Kidney epithelial cell (primary cell): Measurements from ENCODE around the gene COL27A1. TPM values are rescaled to one million over a fixed set of nuclear protein-coding genes. Genes with fewer than 3 reads are reported as not detected.
"Not testable (repeated sequence)": the region's sequence is repeated elsewhere in the genome, so short reads cannot be mapped to it uniquely, and the experiment has no call there.

Source experiments
- DNase-seq: peaks from one replicate; pipeline ENCODE4 v3.0.0-alpha.2; 2010; ENCODE audit warnings: low read depth
- H3K27me3 ChIP-seq: 2 replicates; pipeline ENCODE4 v1.6.0; 2011; ENCODE audit warnings: low read length; ENCODE audit not compliant: control insufficient read depth, insufficient read depth
- H3K36me3 ChIP-seq: 2 replicates; pipeline ENCODE4 v1.5.1; 2011; ENCODE audit warnings: low read length; ENCODE audit not compliant: control insufficient read depth, insufficient read depth
- H3K4me3 ChIP-seq: 2 replicates; pipeline ENCODE4 v1.5.1; 2011; ENCODE audit warnings: low read depth, mild to moderate bottlenecking, control low read depth, low read length
- total RNA-seq: library from RNA; depleted of rRNA; stranded (reverse); fragments of >200 nt; gene quantifications from 2 replicates; pipeline ENCODE4 v1.2.3, GENCODE V29; 2015
- TF ChIP-seq, protein P1 (sequence below): IDR thresholded peaks from 2 replicates; pipeline ENCODE4 v1.5.1; 2011; ENCODE audit warnings: mild to moderate bottlenecking, moderate library complexity, low read length, control low read depth, inconsistent platforms; ENCODE audit not compliant: insufficient read depth, poor library complexity, severe bottlenecking

The COL27A1 gene
- total RNA-seq, 1 donor from 2014 or later: 8.4 TPM

DNA sequence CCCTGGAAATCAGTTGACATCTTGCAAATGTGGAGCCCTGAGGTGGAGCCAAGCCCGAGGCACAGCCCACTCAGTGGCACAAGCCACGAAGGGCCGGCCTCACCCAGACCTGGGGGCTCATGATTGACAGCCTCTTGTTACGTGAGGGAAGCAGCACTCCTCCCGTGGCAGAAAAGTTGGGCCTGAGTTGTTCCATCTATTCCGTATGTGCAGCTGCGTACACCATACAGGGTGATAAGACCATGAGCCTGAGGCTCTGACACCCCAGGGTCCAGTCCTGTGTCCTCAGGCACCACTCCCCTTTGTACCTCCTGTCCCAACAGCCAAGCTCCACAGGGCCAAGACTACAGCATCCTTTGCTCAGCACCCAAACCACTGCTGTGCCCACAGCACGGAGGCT, 172.4 kb downstream of the COL27A1 start:
- no peaks in the 10 kb centered on the region for H3K36me3 ChIP-seq
- TF ChIP-seq, protein P1, sequence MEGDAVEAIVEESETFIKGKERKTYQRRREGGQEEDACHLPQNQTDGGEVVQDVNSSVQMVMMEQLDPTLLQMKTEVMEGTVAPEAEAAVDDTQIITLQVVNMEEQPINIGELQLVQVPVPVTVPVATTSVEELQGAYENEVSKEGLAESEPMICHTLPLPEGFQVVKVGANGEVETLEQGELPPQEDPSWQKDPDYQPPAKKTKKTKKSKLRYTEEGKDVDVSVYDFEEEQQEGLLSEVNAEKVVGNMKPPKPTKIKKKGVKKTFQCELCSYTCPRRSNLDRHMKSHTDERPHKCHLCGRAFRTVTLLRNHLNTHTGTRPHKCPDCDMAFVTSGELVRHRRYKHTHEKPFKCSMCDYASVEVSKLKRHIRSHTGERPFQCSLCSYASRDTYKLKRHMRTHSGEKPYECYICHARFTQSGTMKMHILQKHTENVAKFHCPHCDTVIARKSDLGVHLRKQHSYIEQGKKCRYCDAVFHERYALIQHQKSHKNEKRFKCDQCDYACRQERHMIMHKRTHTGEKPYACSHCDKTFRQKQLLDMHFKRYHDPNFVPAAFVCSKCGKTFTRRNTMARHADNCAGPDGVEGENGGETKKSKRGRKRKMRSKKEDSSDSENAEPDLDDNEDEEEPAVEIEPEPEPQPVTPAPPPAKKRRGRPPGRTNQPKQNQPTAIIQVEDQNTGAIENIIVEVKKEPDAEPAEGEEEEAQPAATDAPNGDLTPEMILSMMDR: no peak
- no peak for DNase-seq
- H3K27me3 ChIP-seq: peaks cover 3% of the 10 kb centered on the region
- no peak overlapping the region for H3K4me3 ChIP-seq

DNA sequence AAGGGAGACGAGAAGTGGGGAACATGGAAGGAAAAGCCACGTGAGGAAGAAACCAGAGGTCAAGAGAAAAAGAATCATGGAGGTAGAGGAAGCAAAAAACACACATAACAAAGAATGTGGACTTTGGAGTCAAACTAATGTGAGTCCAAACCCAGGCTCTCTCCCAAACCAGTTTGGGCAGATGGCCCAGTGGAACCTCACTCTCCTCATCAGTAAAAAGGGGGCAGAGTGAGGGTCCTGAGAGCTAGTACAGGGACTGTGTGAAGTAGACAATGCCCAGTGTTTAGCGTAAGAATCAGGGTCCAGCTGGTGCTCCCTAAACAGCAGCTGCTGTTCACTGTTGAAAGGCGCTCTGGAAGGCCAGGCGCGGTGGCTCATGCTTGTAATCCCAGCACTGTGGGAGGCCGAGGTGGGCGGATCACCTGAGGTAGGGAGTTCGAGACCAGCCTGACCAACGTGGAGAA, 173.1 kb downstream of the COL27A1 start:
- H3K36me3 ChIP-seq, H3K4me3 ChIP-seq, H3K27me3 ChIP-seq, DNase-seq: not testable (repeated sequence)

DNA sequence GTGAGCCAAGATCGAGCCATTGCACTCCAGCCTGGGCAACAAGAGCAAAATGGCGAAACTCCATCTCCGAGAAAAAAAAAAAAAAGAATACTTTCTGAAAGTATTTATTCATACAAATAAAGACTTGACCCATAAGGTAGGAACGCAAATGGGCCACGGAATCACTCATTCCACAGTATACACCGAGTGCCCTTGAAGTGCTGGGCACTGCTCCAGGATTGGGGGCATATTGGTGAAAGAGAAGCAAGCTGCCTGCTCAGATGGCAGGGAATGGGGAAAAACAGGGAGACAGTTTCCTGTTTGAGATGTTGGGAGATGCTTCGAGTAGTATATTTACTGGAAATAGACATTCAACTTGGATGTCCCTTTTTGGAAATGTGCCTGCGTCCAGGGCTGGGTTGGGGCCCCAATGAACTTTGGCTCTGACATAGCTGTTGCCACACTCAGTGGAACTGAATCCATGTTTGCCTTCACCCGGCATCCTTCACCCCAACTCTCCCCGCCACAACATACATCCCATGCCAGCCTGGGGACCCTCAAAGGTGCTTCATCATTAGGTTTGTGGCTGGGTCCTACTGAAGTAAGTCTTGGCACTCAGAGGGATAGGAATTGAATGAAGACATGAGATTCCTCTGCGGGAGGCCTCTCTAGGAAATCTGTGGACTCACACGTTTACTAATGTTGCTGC, 173.7 kb downstream of the COL27A1 start:
- DNase-seq, H3K36me3 ChIP-seq, H3K27me3 ChIP-seq, H3K4me3 ChIP-seq: not testable (repeated sequence)

DNA sequence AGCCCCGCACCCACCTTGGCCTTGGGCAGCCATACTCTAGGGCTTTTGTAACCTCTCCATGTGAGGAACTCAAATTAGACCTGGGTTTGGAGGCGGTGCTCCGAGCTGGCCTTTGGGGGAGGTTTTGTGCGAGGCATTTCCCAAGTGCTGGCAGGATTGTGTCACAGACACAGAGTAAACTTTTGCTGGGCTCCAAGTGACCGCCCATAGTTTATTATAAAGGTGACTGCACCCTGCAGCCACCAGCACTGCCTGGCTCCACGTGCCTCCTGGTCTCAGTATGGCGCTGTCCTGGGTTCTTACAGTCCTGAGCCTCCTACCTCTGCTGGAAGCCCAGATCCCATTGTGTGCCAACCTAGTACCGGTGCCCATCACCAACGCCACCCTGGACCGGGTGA, 174.3 kb downstream of the COL27A1 start, which contains the start of gene ORM2:
Gene ORM2, plus strand, starts transcription at position 245 of the 398 bp plus-strand sequence. Its CDS starts 36 bp downstream, at position 281.
- not testable (repeated sequence) for H3K36me3 ChIP-seq

DNA sequence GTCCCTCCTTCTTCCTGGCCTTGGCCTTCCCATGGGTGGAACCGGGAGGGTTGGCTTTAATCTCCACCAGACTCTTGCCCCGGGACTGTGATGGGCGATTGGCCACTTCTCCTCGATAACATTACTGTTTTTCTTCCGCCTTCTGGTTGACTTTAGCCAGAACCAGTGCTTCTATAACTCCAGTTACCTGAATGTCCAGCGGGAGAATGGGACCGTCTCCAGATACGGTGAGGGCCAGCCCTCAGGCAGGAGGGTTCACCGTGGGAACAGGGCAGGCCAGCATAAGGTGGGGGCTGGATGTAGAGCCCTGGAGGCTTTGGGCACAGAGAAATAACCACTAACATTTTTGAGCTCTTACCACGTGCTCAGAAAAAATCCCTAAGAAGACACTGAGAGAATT, 175.3 kb downstream of the COL27A1 start:
- TF ChIP-seq, protein P1: no peak
- Histone ChIP-seq H3K4me3 (no peak overlapping the region), H3K36me3 (no peaks in the 10 kb centered on the region), H3K27me3 (peaks cover 3% of the 10 kb centered on the region)
- no peak for DNase-seq

More for the DNA sequence above, 174.3 kb downstream of the COL27A1 start, which contains the start of gene ORM2:
- not testable (repeated sequence) for H3K27me3 ChIP-seq, DNase-seq, H3K4me3 ChIP-seq

DNA sequence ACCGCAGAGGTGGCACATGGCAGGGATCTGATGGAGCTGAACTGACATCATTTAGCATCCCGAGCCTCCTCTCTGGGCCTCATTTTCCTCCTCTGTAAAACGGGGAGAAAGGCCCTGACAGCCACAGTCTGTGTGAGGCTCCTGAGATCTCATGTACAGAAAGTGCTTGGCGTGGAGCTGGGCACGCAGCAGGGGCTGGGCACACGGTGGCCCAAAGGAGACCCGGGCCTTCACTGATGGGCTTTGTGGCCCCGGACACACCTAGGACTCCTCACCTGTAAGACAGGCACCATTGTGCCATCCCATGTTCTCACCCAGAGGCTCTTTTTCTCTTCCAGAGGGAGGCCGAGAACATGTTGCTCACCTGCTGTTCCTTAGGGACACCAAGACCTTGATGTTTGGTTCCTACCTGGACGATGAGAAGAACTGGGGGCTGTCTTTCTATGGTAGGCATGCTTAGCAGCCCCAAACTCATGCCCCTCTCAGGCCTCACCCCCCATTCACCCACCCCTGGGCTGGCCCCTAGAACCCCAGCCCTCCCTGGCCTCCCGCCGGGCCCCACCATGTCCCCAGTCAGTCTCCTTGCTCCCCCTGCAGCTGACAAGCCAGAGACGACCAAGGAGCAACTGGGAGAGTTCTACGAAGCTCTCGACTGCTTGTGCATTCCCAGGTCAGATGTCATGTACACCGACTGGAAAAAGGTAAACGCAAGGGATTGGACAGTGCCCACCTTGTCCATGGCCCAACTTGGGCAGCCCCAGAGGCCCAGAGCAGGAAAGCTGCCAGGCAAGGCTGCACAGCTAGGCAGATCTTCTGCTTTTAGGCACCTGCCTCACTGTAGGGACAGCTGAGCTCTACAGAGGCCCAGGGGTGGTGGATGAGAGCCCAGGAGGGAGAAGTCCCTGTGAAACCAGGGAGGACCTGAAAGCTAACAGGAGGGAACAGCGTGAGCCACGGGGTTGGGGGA, 176.2 kb downstream of the COL27A1 start:
- DNase-seq, H3K4me3 ChIP-seq, H3K36me3 ChIP-seq, H3K27me3 ChIP-seq: not testable (repeated sequence)

DNA sequence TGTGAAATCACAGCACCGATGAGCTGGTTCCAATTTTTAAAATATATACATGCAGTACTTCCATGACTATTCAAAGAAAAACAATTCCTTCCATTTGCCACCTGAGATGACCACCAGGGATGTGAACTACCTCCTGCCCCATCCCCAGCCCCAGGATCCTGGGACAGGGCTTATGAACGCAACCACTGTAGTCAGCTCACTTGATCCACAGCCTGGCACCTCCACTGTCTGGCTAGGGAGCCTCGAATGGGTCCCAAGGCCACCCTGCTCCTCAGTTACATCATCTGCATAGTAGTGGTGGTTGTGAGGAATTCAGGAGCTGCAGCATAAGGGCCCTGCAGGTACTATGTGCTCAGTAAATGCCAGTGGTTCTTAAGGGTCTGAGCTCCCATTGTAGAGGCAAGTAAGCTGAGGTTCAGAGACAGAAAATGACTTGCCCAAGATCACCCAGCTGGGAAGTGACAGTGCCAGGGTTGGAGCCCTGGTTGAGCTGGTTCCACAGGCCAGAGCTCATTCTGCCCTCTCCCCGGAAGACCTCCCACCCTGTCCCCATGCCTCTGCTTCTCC, 177.2 kb downstream of the COL27A1 start:
- not testable (repeated sequence) for H3K27me3 ChIP-seq, H3K4me3 ChIP-seq, H3K36me3 ChIP-seq, DNase-seq

DNA sequence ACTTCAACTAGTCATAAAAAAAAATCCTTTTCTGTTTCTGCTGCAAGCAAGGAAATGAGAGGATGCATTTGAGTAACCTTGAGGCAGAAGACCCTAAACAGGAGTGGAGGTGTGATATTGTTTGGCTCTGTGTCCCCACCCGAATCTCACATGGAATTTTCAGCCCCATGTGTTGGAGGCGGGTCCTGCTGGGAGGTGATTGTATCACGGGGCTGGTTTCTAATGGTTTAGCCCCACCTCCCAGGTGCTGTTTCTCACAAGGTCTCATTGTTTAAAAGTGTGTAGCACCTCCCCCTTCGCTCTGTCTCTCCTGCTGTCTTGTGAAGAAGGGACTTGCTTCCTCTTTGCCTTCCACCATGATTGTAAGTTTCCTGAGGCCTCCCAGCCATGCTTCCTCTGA, 178.4 kb downstream of the COL27A1 start:
- H3K4me3 ChIP-seq, DNase-seq, H3K36me3 ChIP-seq, H3K27me3 ChIP-seq: not testable (repeated sequence)
